HL-60 (cell line): ENCODE measurements around the gene KIFC3.

Experiments used
- DNase-seq, 2 experiments: peaks; one replicate each; pipeline ENCODE4 v3.0.0-alpha.2; 2010 to 2020; ENCODE audit warnings: low read depth in 1 of 2, low spot score in 1 of 2
- H3K27ac ChIP-seq: fragments of 250-450 bp; sonication (Bioruptor Pico); replicated peaks from 2 replicates; pipeline ENCODE4 v1.5.1; 2020; ENCODE audit warnings: mild to moderate bottlenecking, moderate library complexity
- H3K27me3 ChIP-seq: fragments of 250-450 bp; sonication (Bioruptor Pico); 2 replicates; pipeline ENCODE4 v1.5.1; 2021; ENCODE audit warnings: mild to moderate bottlenecking, moderate library complexity; ENCODE audit not compliant: insufficient read depth, poor library complexity, severe bottlenecking
- H3K4me3 ChIP-seq: replicated peaks from 2 replicates; pipeline ENCODE4 v1.5.1; 2011; ENCODE audit warnings: mild to moderate bottlenecking, control low read depth, low read length; ENCODE audit not compliant: insufficient read depth
- GABPA ChIP-seq: IDR thresholded peaks from 2 replicates; pipeline ENCODE4 v1.6.1; 2012; ENCODE audit warnings: low read depth
- POLR2AphosphoS5 ChIP-seq: IDR thresholded peaks from 2 replicates; pipeline ENCODE4 v1.6.1; 2012; ENCODE audit warnings: low read depth
- REST ChIP-seq: IDR thresholded peaks from 2 replicates; pipeline ENCODE4 v1.6.1; 2012; ENCODE audit warnings: low read depth; ENCODE audit not compliant: insufficient replicate concordance
- SPI1 ChIP-seq: IDR thresholded peaks from 2 replicates; pipeline ENCODE4 v1.6.1; 2012; ENCODE audit warnings: low read depth, mild to moderate bottlenecking, borderline replicate concordance
- TF ChIP-seq, protein P1 (sequence below): IDR thresholded peaks from one replicate; pipeline ENCODE4 v1.5.1; 2011; ENCODE audit warnings: low read length, control low read depth, inconsistent platforms; ENCODE audit not compliant: insufficient read depth

Gene KIFC3

GRCh38 chr16:57807968-57808528 lies 5.8 kb upstream of the KIFC3 start:
- Histone ChIP-seq H3K27me3 (peaks cover 1% of the 10 kb centered on the region), H3K27ac (no peak overlapping the region), H3K4me3 (no peak overlapping the region)
- DNase-seq, result peak in 1 of 2 experiments; percentile 75
- TF ChIP-seq SPI1, result peak; percentile 79; the same call in 1 of the 2 replicates
- no peak for TF ChIP-seq REST
- TF ChIP-seq, protein P1, sequence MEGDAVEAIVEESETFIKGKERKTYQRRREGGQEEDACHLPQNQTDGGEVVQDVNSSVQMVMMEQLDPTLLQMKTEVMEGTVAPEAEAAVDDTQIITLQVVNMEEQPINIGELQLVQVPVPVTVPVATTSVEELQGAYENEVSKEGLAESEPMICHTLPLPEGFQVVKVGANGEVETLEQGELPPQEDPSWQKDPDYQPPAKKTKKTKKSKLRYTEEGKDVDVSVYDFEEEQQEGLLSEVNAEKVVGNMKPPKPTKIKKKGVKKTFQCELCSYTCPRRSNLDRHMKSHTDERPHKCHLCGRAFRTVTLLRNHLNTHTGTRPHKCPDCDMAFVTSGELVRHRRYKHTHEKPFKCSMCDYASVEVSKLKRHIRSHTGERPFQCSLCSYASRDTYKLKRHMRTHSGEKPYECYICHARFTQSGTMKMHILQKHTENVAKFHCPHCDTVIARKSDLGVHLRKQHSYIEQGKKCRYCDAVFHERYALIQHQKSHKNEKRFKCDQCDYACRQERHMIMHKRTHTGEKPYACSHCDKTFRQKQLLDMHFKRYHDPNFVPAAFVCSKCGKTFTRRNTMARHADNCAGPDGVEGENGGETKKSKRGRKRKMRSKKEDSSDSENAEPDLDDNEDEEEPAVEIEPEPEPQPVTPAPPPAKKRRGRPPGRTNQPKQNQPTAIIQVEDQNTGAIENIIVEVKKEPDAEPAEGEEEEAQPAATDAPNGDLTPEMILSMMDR, result no peak

GRCh38 chr16:57807252-57807967 lies 5.1 kb upstream of the KIFC3 start:
- H3K4me3 ChIP-seq, result no peak overlapping the region
- peaks cover 6% of the 10 kb centered on the region for H3K27me3 ChIP-seq
- no peak for DNase-seq
- no peak overlapping the region for H3K27ac ChIP-seq
- TF ChIP-seq REST (no peak), SPI1 (no peak), GABPA (no peak), POLR2AphosphoS5 (no peak)
- TF ChIP-seq, protein P1, result no peak

GRCh38 chr16:57805176-57805575 lies 2.9 kb upstream of the KIFC3 start:
- TF ChIP-seq SPI1, result no peak
- no peak for TF ChIP-seq POLR2AphosphoS5
- TF ChIP-seq REST, result no peak
- no peak for TF ChIP-seq GABPA
- TF ChIP-seq, protein P1, result no peak
- H3K27ac ChIP-seq, result no peak overlapping the region
- no peak overlapping the region for H3K4me3 ChIP-seq
- H3K27me3 ChIP-seq, result peaks cover 10% of the 10 kb centered on the region
- no peak for DNase-seq
